ENCODE data around the gene APOL4.
"Not testable (repeated sequence)": the region's sequence is repeated elsewhere in the genome, so short reads cannot be mapped to it uniquely, and the experiment has no call there.

APOL4 gene

GRCh38 chr22:36206255-36206654, 4.6 kb upstream of the APOL4 start:
- no peak for DNase-seq (ENCODE audit: low read depth in 3 of 3)

GRCh38 chr22:36205573-36205972, 4.0 kb upstream of the APOL4 start:
- DNase-seq (ENCODE audit: low read depth in 3 of 3), result not testable (repeated sequence)

GRCh38 chr22:36204632-36205015, 3.0 kb upstream of the APOL4 start:
- DNase-seq (ENCODE audit: low read depth in 3 of 3), result no peak

GRCh38 chr22:36204001-36204631, 2.5 kb upstream of the APOL4 start:
- no peak for DNase-seq (ENCODE audit: low read depth in 3 of 3)

GRCh38 chr22:36203441-36203840, 1.8 kb upstream of the APOL4 start:
- not testable (repeated sequence) for DNase-seq (ENCODE audit: low read depth in 3 of 3)

GRCh38 chr22:36202906-36203305, 1.3 kb upstream of the APOL4 start:
- DNase-seq (ENCODE audit: low read depth in 3 of 3), result not testable (repeated sequence)

DNA sequence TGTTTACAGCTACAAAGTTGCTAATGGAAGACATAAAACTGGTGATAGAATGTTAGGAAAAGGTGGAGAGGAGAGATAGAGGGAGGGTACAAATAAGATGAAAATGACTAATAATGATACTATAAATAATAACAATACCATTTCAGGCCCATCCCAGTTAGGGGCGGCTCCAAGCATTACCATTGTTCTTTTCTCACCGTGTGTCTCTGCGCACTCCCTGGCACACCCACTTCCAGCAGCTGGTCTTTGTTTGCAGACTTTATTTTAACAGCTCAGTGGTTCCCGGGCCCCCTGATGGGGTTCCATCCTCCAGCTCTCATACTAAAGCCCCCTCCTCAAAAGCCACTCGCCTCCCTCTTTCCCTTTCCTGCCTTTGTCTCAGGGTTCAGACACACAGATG, 584 bp downstream of the APOL4 start:
- not testable (repeated sequence) for DNase-seq (ENCODE audit: low read depth in 3 of 3)

- DNase-seq (ENCODE audit: low read depth in 3 of 3), result no peak
These were observed 2.5 kb downstream of the APOL4 start for GRCh38 chr22:36199001-36199551.

DNA sequence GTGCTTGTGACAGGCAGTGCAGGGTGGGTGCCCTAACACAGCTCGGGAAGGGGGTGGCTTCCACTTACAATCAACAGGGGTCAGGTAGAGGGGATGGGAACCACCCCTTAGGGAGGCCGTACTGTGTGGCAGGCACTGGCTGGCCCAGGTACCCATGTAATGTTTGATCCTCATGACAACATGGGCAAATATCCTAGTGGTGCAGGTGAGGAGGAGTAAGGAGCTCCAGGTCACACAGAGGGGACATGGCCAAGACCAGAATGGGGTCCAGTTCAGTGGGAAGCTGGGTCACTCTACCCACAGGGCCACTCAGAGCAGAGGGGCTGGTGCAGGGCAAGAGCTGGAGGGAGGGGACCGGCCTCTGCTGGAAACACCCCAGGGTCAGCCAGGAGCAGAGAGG, 3.1 kb downstream of the APOL4 start:
- DNase-seq (ENCODE audit: low read depth in 3 of 3), result no peak

DNA sequence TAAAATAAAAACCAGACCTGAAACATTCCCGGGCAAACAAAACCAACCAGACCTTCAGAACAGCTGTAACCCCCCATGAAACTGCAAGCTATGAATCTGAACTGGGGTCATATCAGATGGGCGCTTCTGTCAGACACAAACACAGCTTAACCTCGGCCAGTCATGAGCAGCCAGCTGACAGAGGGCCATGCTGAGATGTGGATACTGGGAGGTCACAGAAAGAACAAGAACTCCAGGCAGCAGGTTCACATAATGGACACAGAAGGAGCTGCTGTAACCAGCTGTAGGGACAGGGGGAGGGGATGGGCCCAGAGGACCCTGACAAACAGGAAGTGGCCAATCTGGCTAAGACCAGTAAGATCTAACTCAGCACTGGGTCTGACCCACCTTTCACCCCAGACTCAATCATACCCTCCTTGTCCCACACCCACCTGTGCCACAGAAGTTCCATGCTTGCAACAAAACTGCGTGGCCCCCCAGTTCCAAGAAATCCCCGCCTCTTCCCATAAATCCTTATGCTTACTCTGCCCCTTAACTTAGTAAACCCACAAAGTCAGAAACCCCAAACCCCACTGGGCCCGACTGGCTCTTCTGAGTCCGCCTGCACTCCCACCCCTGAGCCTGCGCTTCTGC, 4.0 kb downstream of the APOL4 start:
- no peak for DNase-seq (ENCODE audit: low read depth in 3 of 3)

GRCh38 chr22:36197065-36197440, 4.6 kb downstream of the APOL4 start:
- no peak for DNase-seq (ENCODE audit: low read depth in 3 of 3)

DNA sequence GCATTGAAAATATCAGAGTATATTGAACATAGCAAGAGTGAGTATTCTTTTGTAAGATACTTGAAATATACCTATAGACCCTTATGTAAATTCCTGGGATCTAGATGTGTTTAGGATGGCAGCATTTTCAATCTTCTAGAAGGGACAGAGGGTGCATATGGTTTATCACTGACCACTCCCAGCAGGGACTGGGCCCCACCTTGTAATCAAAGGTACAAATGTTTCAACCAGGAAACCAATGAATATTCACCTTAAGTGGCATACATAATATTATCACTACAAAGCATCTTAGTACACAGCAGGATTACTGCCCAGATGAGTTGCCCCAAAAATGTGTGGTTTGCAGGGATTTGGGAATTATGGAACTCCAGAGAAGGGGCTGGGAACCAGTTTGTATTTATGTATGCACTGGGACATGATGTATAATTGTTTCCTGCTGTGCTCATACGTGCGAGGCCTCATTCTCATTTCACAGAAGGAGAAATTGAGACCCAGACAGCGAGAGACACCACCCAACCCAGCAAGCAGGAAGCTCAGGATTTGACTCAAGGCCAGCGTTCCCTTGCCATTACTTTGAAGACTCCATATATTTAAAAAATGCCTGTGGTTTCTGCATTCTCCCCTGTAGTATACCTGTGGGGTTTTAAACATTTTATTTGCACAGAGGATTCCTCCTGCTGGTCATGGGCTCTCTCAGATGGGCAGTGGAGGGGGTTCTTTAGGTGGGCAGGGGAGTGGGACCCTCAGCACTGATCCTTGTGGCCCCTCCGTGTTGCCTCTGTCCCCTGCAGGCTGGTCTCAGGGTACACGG, 5.2 kb downstream of the APOL4 start:
- no peak for DNase-seq (ENCODE audit: low read depth in 3 of 3)

GRCh38 chr22:36194971-36195370, 6.6 kb downstream of the APOL4 start:
- DNase-seq (ENCODE audit: low read depth in 3 of 3), result peak in 2 of 3 experiments; percentile 5 to 18

- no peak for DNase-seq (ENCODE audit: low read depth in 3 of 3)
These were observed 7.2 kb downstream of the APOL4 start for GRCh38 chr22:36194385-36194784.

GRCh38 chr22:36193577-36193976, 8.0 kb downstream of the APOL4 start:
- DNase-seq (ENCODE audit: low read depth in 3 of 3), result no peak

GRCh38 chr22:36193171-36193570, 8.4 kb downstream of the APOL4 start:
- no peak for DNase-seq (ENCODE audit: low read depth in 3 of 3)

- no peak for DNase-seq (ENCODE audit: low read depth in 3 of 3)
These were observed 9.1 kb downstream of the APOL4 start for GRCh38 chr22:36192542-36192941.

GRCh38 chr22:36191106-36191836, 10.3 kb downstream of the APOL4 start:
- DNase-seq (ENCODE audit: low read depth in 3 of 3), result no peak

DNA sequence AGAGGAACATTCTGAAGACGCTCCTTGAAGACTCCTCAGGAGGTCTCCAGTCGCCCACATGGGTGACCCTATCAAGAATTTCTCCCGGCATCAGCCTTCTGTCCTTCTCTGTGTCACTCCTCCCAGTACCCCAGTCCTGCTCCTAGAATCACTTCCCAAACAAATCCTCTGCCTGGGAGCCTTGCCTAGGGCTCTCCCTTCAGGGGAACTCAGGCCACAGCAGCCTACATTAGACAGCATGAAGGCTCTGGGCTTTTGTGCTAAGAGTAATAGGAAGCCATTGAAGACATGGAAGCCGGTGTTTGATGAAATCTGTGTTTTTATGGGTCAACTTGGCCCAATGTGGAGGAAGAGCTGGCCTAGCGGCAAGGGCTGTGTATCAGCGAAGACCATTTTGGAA, 13.7 kb downstream of the APOL4 start:
- not testable (repeated sequence) for DNase-seq (ENCODE audit: low read depth in 3 of 3)

DNA sequence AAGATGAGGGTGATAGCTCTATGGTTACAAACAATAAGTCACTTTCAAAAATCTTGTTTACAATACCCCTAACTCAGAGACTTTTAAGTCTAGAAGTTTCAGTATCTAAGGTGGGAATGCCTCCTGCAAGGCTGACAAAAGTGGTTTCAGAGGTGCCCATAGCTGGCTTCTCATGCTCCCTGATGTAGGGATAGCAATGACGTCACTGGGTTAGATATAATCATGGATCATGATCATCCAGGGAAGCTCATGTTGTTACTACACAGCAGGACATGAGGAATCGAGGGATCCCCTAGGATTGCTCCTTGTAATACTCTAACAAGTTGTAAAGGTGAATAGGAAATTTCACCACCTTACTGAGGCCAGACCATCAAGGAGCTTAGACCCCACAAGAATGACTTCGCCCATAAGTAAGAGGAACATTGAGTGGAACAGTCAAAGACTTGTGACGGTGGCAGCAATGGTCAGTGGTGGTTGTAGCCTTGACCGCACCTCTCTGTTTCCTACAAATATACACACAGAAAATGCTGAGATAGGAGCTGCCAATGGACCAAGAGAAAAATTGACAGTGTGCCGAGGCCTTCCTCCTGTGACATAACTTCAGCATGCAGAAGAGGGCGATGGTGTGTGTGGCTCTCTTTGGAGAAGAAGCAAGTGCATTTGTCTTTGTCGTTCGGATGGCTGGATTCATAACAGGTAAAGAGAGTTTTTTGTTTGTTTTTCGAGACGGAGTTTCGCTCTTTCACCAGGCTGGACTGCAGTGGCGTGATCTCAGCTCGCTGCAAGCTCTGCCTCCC, 15.6 kb downstream of the APOL4 start:
- DNase-seq (ENCODE audit: low read depth in 3 of 3), result no peak

- no peak for DNase-seq (ENCODE audit: low read depth in 3 of 3)
These were observed 17.1 kb downstream of the APOL4 start for GRCh38 chr22:36184433-36185025.

Measured in stimulated activated CD4-positive, alpha-beta T cell treated with anti-CD3 and anti-CD28 coated beads, TNF-alpha, amount 100 ng/mL, for 4 hours (primary cell).